Endothelial cell of umbilical vein (primary cell): ENCODE results near the gene TMC6. TPM values are rescaled to one million over a fixed set of nuclear protein-coding genes. Genes with fewer than 3 reads are reported as not detected.

Experiments used
- BruUV-seq: library from RNA; stranded (reverse); fragments of 400-500 nt; replicated peaks from 2 replicates; lab custom pipeline; 2021; lab: Mats Ljungman, UMichigan
- CTCF ChIA-PET: fragments of 300-600, 350-600 bp; sonication (Branson Sonifier 250); formaldehyde crosslinking; loops from one replicate; lab custom pipeline; 2021; ENCODE audit warnings: antibody characterized with exemption, inconsistent platforms; lab: Charles Lee
- POLR2A ChIA-PET: fragments of 300-600, 350-600 bp; sonication (Branson Sonifier 250); formaldehyde crosslinking; loops from one replicate; lab custom pipeline; 2021; ENCODE audit warnings: antibody characterized with exemption, inconsistent platforms; lab: Charles Lee
- DNase-seq: peaks from one replicate; pipeline ENCODE4 v3.0.0-alpha.2; 2011; ENCODE audit warnings: low read depth, low spot score
- FAIRE-seq: peaks from 2 replicates; lab custom pipeline; 2011; peaks lifted over from hg19 to GRCh38; lab: Jason Lieb, UNC
- H2AFZ ChIP-seq: 2 replicates; pipeline ENCODE4 v1.6.0; 2012; ENCODE audit warnings: low read depth, low read length, control low read depth, inconsistent platforms
- H3K27ac ChIP-seq: 2 replicates; pipeline ENCODE4 v1.5.1; 2011; ENCODE audit warnings: low read depth, mild to moderate bottlenecking, control low read depth, low read length, moderate library complexity; ENCODE audit not compliant: insufficient read depth
- H3K27me3 ChIP-seq, 2 experiments: 2 replicates each; pipeline versions ENCODE4 v1.6.0 to v1.6.1; 2011; ENCODE audit warnings: low read length in 2 of 2, mixed read lengths in 1 of 2; ENCODE audit not compliant: control insufficient read depth in 2 of 2, insufficient read depth in 2 of 2
- H3K36me3 ChIP-seq, 2 experiments: 2 replicates in 1 of 2; 3 replicates in 1 of 2; pipeline ENCODE4 v1.5.1; 2011; ENCODE audit warnings: low read length in 2 of 2, mild to moderate bottlenecking in 1 of 2, moderate library complexity in 1 of 2; ENCODE audit not compliant: control insufficient read depth in 2 of 2, insufficient read depth in 2 of 2; ENCODE audit errors: extremely low read depth in 1 of 2
- H3K4me1 ChIP-seq: 3 replicates; pipeline ENCODE4 v1.5.1; 2011; ENCODE audit warnings: mild to moderate bottlenecking, low read length; ENCODE audit not compliant: control insufficient read depth, insufficient read depth; ENCODE audit errors: extremely low read depth
- H3K4me2 ChIP-seq: 2 replicates; pipeline ENCODE4 v1.6.1; 2011; ENCODE audit warnings: low read length, control low read depth, mixed read lengths; ENCODE audit not compliant: insufficient read depth
- H3K4me3 ChIP-seq, 3 experiments: fragments of 200-600 bp in 1 of 3; sonication (generic), shearing (Covaris generic) in 1 of 3; replicated peaks in 1 of 3; 2 replicates each; pipeline ENCODE4 v1.5.1; 2011 to 2016; ENCODE audit warnings: control low read depth in 3 of 3, low read length in 3 of 3, mild to moderate bottlenecking in 2 of 3, inconsistent platforms in 1 of 3, low read depth in 1 of 3, moderate library complexity in 1 of 3; ENCODE audit not compliant: insufficient read depth in 1 of 3
- H3K79me2 ChIP-seq: 2 replicates; pipeline ENCODE4 v1.6.0; 2012; ENCODE audit warnings: low read length, inconsistent platforms; ENCODE audit not compliant: control insufficient read depth, insufficient read depth
- H3K9ac ChIP-seq: replicated peaks from 2 replicates; pipeline ENCODE3; 2011; ENCODE audit warnings: low read length, control low read depth; ENCODE audit not compliant: insufficient read depth; ENCODE audit errors: extremely low read depth
- H3K9me1 ChIP-seq: replicated peaks from 3 replicates; pipeline ENCODE4 v1.6.0; 2011; ENCODE audit warnings: mild to moderate bottlenecking, low read length; ENCODE audit not compliant: control insufficient read depth, insufficient read depth; ENCODE audit errors: extremely low read depth
- H3K9me3 ChIP-seq: replicated peaks from 2 replicates; pipeline ENCODE4 v1.5.1; 2012; ENCODE audit warnings: low read length, inconsistent platforms; ENCODE audit not compliant: control insufficient read depth, insufficient read depth
- H4K20me1 ChIP-seq: replicated peaks from 2 replicates; pipeline ENCODE3; 2011; ENCODE audit warnings: mild to moderate bottlenecking, low read length; ENCODE audit not compliant: control insufficient read depth, insufficient read depth; ENCODE audit errors: extremely low read depth
- EZH2 ChIP-seq: IDR thresholded peaks from 2 replicates; pipeline ENCODE4 v1.6.1; 2012; ENCODE audit warnings: borderline replicate concordance, low read depth, mild to moderate bottlenecking, moderate library complexity, low read length, inconsistent platforms; ENCODE audit not compliant: severe bottlenecking
- FOS ChIP-seq: IDR thresholded peaks from 2 replicates; pipeline ENCODE4 v1.6.1; 2011; ENCODE audit warnings: mild to moderate bottlenecking, low read length, moderate library complexity, borderline replicate concordance; ENCODE audit not compliant: insufficient read depth
- GATA2 ChIP-seq: IDR thresholded peaks from 2 replicates; pipeline ENCODE4 v1.7.0; 2011; ENCODE audit warnings: low read depth, mild to moderate bottlenecking, moderate library complexity, mixed read lengths, low read length; ENCODE audit not compliant: insufficient read length, insufficient read depth
- JUN ChIP-seq: IDR thresholded peaks from 2 replicates; pipeline ENCODE4 v1.6.1; 2011; ENCODE audit warnings: borderline replicate concordance, low read depth; ENCODE audit not compliant: insufficient read length, insufficient read depth
- MYC ChIP-seq: IDR thresholded peaks from one replicate; pipeline ENCODE4 v1.6.1; 2011; ENCODE audit warnings: mild to moderate bottlenecking, low read depth, low read length
- POLR2A ChIP-seq: IDR thresholded peaks from 2 replicates; pipeline ENCODE4 v1.6.1; 2012; ENCODE audit warnings: low read depth, mild to moderate bottlenecking, control low read depth, low read length
- POLR2AphosphoS5 ChIP-seq: IDR thresholded peaks from 2 replicates; pipeline ENCODE4 v1.6.1; 2012; ENCODE audit warnings: low read depth, mild to moderate bottlenecking, control low read depth, low read length, moderate library complexity; ENCODE audit not compliant: insufficient read depth
- dilution Hi-C: fragments of 300-500 bp; cut with MboI; formaldehyde crosslinking; loops from one replicate; pipeline ENCODE4 v1.15.0; 2019; ENCODE audit warnings: low sequenced_read_pairs; ENCODE audit not compliant: extremely low pct_ligation_motif_present
- intact Hi-C: fragments of 100-400 bp; cut with micrococcal nuclease; formaldehyde crosslinking; loops from one replicate; pipeline ENCODE4 v1.10.0; 2022
- polyA plus RNA-seq, 4 experiments: library from polyadenylated mRNA; depleted of rRNA in 3 of 4; stranded (reverse) in 3 of 4; unstranded in 1 of 4; fragments of >200 nt; gene quantifications; 2 replicates each; pipeline versions ENCODE4 v1.2.1 to v1.2.3, GENCODE V29; 2011 to 2012; ENCODE audit warnings: missing spikeins in 1 of 4
- total RNA-seq: library from RNA; stranded (reverse); gene quantifications from 2 replicates; pipeline ENCODE4 v1.2.3, GENCODE V29; 2021
- TF ChIP-seq, protein P1 (sequence below): IDR thresholded peaks from 2 replicates; pipeline ENCODE4 v1.6.1; 2011; ENCODE audit not compliant: insufficient read depth, insufficient read length
- TF ChIP-seq, protein P2 (sequence below), 2 donors: IDR thresholded peaks; 1 replicate in 1 of 2; 2 replicates in 1 of 2; pipeline ENCODE4 v1.5.1; 2011; ENCODE audit warnings: low read length in 2 of 2, mild to moderate bottlenecking in 2 of 2, moderate library complexity in 2 of 2, control low read depth in 1 of 2, inconsistent platforms in 1 of 2, low read depth in 1 of 2; ENCODE audit not compliant: insufficient read depth in 1 of 2; ENCODE audit errors: extremely low read depth in 1 of 2

TMC6 gene
- total and polyA plus RNA-seq, 2 donors (not counting 3 experiments of a cell fraction or from before 2014, with no cell fraction given), result 23.2 to 72.4 TPM

DNA sequence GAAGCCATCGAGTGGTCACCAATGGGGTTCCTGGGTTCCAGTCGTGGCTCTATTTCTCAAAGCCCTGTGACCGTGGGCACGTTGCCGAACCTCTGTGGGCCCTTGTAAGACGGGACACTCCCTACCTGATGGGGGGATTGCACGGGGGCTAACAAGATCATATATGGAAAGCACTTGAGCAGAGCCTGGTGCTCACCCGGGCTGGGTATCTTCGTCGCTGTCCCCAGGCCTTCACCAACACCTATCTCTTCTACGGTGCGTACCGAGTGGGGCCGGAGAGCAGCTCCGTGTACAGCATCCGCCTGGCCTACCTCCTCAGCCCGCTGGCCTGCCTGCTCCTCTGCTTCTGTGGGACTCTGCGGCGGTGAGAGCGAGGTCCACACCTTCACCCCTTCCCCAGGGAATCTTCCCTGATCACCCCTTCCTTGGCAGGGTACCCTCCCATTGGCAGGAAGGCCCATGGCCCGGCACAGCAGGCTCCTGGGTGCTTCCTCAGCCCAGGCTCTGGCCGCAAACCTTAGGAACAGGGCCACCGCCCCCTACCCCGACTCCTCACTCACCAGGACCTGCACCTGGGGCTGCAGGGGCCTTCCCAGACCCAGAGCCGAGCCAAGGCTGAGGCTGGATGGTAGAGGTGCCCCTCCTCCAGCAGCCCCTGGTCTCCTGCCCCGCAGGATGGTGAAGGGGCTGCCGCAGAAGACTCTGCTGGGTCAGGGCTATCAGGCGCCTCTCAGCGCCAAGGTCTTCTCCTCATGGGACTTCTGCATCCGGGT, 4.8 kb upstream of the TMC6 start:
- Histone ChIP-seq H3K27ac (no peak overlapping the region), H3K9me1 (no peaks in the 10 kb centered on the region), H3K36me3 (no peaks in the 10 kb centered on the region), H2AFZ (no peak overlapping the region), H3K9me3 (no peaks in the 10 kb centered on the region), H4K20me1 (no peaks in the 10 kb centered on the region), H3K4me3 (no peak overlapping the region), H3K79me2 (no peaks in the 10 kb centered on the region), H3K4me1 (peaks cover 16% of the 10 kb centered on the region), H3K9ac (no peak overlapping the region), H3K27me3 (no peaks in the 10 kb centered on the region), H3K4me2 (no peak overlapping the region)
- TF ChIP-seq, protein P1, sequence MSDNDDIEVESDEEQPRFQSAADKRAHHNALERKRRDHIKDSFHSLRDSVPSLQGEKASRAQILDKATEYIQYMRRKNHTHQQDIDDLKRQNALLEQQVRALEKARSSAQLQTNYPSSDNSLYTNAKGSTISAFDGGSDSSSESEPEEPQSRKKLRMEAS, result no peak
- TF ChIP-seq JUN (no peak), POLR2AphosphoS5 (no peak), GATA2 (no peak), MYC (no peak), FOS (no peak), EZH2 (no peak), POLR2A (no peak)
- TF ChIP-seq, protein P2, sequence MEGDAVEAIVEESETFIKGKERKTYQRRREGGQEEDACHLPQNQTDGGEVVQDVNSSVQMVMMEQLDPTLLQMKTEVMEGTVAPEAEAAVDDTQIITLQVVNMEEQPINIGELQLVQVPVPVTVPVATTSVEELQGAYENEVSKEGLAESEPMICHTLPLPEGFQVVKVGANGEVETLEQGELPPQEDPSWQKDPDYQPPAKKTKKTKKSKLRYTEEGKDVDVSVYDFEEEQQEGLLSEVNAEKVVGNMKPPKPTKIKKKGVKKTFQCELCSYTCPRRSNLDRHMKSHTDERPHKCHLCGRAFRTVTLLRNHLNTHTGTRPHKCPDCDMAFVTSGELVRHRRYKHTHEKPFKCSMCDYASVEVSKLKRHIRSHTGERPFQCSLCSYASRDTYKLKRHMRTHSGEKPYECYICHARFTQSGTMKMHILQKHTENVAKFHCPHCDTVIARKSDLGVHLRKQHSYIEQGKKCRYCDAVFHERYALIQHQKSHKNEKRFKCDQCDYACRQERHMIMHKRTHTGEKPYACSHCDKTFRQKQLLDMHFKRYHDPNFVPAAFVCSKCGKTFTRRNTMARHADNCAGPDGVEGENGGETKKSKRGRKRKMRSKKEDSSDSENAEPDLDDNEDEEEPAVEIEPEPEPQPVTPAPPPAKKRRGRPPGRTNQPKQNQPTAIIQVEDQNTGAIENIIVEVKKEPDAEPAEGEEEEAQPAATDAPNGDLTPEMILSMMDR (IDR thresholded peaks at IDR 0.05; ENCODE audit: extremely low read depth in 1 of 2, insufficient read depth in 1 of 2, low read depth in 1 of 2, low read length in 2 of 2), result no peak
- DNase-seq, result no peak
- intact Hi-C loops, result loop anchor here (5.0 kb wide), 1 partner anchor 34 kb away; the partner anchor contains the start of gene SYNGR2
- ChIA-PET POLR2A (no interaction called here), CTCF (interaction anchor here (1.7 to 2.3 kb wide), 3 partner anchors 11 to 41 kb away, joined by 4 to 12 read pairs (median 5); no protein-coding TSS in a partner anchor)
- FAIRE-seq, result no peak
- no TSS peak for BruUV-seq
- dilution Hi-C loops, result no loop called here
